BE2C (cell line): ENCODE results near the gene PARM1.

Experiments used
- DNase-seq: peaks from one replicate; pipeline ENCODE4 v3.0.0-alpha.2; 2020
- H3K27me3 ChIP-seq: fragments of 250-450 bp; sonication (Bioruptor Pico); 2 replicates; pipeline ENCODE4 v1.5.1; 2020; ENCODE audit warnings: mild to moderate bottlenecking
- H3K36me3 ChIP-seq: fragments of 250-450 bp; sonication (Bioruptor Pico); 2 replicates; pipeline ENCODE4 v1.5.1; 2020; ENCODE audit warnings: mild to moderate bottlenecking
- H3K4me1 ChIP-seq: fragments of 250-450 bp; sonication (Bioruptor Pico); 2 replicates; pipeline ENCODE4 v1.5.1; 2020
- H3K4me3 ChIP-seq: 2 replicates; pipeline ENCODE4 v1.5.1; 2011; ENCODE audit warnings: low read depth, low read length
- H3K9me3 ChIP-seq: fragments of 250-450 bp; sonication (Bioruptor Pico); 2 replicates; pipeline ENCODE4 v1.5.1; 2020
- TF ChIP-seq, protein P1 (sequence below): IDR thresholded peaks from 2 replicates; pipeline ENCODE4 v1.5.1; 2012; ENCODE audit warnings: mild to moderate bottlenecking, low read depth, low read length

Gene PARM1

DNA sequence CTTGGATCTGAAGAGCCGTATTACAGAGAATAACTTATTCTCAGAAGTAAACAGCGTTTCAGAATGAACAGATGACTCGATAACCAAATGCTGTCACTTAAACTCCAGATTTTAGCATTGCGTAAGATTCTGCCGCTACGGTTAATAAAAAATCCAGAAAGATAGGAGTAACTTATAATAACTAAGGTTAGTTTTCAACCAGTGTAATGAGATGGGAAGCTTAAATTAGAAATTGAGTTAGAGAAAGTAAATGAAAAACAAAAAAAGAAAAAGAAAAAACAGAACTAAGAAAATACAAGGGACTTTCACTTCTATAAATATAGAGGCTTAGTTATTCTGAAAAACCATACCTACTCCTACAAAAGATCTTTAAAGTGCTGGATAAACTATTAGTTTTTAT lies 13.1 kb upstream of the PARM1 start:
- Histone ChIP-seq H3K36me3 (no peaks in the 10 kb centered on the region), H3K4me3 (no peak overlapping the region), H3K27me3 (peaks cover 2% of the 10 kb centered on the region; the same call in 1 of the 2 replicates), H3K9me3 (no peaks in the 10 kb centered on the region), H3K4me1 (no peaks in the 10 kb centered on the region)
- TF ChIP-seq, protein P1, sequence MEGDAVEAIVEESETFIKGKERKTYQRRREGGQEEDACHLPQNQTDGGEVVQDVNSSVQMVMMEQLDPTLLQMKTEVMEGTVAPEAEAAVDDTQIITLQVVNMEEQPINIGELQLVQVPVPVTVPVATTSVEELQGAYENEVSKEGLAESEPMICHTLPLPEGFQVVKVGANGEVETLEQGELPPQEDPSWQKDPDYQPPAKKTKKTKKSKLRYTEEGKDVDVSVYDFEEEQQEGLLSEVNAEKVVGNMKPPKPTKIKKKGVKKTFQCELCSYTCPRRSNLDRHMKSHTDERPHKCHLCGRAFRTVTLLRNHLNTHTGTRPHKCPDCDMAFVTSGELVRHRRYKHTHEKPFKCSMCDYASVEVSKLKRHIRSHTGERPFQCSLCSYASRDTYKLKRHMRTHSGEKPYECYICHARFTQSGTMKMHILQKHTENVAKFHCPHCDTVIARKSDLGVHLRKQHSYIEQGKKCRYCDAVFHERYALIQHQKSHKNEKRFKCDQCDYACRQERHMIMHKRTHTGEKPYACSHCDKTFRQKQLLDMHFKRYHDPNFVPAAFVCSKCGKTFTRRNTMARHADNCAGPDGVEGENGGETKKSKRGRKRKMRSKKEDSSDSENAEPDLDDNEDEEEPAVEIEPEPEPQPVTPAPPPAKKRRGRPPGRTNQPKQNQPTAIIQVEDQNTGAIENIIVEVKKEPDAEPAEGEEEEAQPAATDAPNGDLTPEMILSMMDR = no peak
- DNase-seq = no peak

DNA sequence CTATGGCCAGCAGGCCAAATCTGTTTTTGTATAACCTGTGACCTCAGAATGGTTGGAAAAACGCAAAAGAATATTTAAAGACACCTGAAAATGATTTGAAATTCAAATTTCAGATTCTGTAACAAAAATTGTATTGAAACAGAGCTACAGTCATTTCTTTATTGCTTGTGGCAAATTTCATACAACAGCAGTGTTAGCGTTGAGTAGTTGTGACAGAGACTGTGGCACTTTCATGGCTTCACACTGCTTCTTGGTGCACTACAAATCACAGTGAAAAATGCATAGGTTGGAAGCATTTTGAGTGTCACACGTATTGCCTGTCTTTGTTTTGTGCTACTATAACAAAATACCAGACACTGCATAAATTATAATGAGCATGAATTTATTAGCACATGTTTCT lies 12.2 kb upstream of the PARM1 start:
- Histone ChIP-seq H3K4me3 (no peak overlapping the region), H3K4me1 (no peaks in the 10 kb centered on the region), H3K27me3 (peaks cover 5% of the 10 kb centered on the region; the same call in 1 of the 2 replicates), H3K36me3 (no peaks in the 10 kb centered on the region), H3K9me3 (no peaks in the 10 kb centered on the region)
- no peak for DNase-seq
- TF ChIP-seq, protein P1 = no peak

DNA sequence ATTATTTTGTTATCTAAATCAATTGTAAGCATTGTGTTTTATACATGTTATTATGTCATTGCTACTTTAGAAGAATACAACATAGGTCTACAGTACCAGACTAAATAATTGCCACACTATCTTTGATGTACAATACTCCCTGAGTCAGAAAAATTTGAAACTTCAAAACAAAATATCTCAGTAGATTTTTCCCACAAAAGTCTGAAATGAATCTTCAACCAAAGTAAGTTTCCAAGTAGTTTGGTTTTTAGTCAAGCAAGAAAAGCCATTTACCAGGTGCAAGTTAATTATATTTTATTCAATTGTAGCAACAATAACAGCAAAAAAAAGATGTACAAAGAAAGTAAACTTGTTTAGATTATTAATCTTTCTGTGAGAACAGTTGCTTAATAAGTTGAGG lies 11.4 kb upstream of the PARM1 start:
- H3K27me3 ChIP-seq = peaks cover 5% of the 10 kb centered on the region; the same call in 1 of the 2 replicates
- TF ChIP-seq, protein P1 = no peak
- DNase-seq = no peak
- H3K9me3 ChIP-seq = no peaks in the 10 kb centered on the region
- H3K4me3 ChIP-seq = no peak overlapping the region
- no peaks in the 10 kb centered on the region for H3K36me3 ChIP-seq
- H3K4me1 ChIP-seq = no peaks in the 10 kb centered on the region

DNA sequence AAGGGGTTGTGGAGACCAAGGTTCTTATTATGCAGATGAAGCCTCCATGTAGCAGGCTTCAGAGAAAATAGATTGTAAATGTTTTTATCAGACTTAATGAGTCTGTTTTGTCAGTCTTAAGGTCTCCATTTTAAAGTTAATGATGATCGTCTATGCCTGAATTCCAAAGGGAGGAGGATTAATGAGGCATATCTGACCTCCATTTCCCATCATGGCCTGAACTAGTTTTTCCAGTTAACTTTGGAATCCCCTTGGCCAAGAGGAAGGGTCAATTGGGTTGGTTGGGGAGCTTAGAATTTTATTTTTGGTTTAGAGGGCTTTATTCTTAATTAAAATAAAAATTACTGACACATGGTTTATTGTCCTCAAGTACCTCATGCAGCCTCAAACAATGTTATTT lies 6.9 kb upstream of the PARM1 start:
- no peak for DNase-seq
- H3K4me3 ChIP-seq = no peak overlapping the region
- H3K4me1 ChIP-seq = no peaks in the 10 kb centered on the region
- H3K27me3 ChIP-seq = peaks cover 5% of the 10 kb centered on the region; the same call in 1 of the 2 replicates
- no peaks in the 10 kb centered on the region for H3K9me3 ChIP-seq
- TF ChIP-seq, protein P1 = no peak
- H3K36me3 ChIP-seq = no peaks in the 10 kb centered on the region

DNA sequence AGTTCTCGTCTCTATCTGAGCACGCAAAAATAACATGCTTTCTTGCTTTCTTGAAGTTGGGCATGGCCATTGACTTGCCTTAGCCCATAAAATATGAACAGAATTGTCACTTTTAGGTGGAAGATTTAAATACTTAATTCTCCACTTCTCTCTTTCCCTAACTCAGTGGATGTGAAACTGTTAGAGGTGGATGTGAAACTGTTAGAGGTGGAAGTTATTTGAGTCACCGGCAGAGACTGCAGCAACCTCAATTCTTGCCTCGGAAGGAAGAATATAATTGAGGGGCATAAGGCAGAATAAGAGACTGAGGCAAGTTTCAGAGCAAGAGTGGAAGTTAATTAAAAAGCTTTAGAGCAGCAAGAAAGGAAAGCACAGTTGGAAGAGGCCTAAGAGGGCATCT lies 2.8 kb upstream of the PARM1 start:
- H3K9me3 ChIP-seq = no peaks in the 10 kb centered on the region
- peaks cover 17% of the 10 kb centered on the region for H3K27me3 ChIP-seq
- no peak for DNase-seq
- no peaks in the 10 kb centered on the region for H3K36me3 ChIP-seq
- no peak overlapping the region for H3K4me3 ChIP-seq
- TF ChIP-seq, protein P1 = no peak
- H3K4me1 ChIP-seq = peaks cover 8% of the 10 kb centered on the region; the same call in 1 of the 2 replicates

DNA sequence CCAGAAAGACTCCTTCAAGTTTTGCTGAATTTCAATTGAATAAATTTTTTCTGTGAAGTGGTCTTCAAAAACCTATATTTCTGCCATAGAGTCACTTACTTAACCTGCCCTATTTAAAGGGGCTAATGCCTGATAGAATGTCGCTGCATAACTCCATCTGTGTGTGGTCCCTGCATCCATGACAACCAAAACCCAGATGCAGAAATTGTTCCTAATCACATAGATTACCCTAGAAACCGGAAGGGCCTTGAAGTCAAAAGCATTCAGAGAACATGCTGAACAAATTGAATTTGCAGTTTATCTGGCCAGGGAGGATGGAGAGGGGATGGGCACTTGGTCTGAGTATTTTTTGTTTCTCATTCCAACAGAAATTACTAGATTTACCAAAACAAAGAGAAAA lies 1.5 kb upstream of the PARM1 start:
- DNase-seq = peak; percentile 48
- H3K4me3 ChIP-seq = no peak overlapping the region
- no peaks in the 10 kb centered on the region for H3K9me3 ChIP-seq
- peaks cover 8% of the 10 kb centered on the region; the same call in 1 of the 2 replicates for H3K4me1 ChIP-seq
- H3K27me3 ChIP-seq = peaks cover 17% of the 10 kb centered on the region
- no peaks in the 10 kb centered on the region for H3K36me3 ChIP-seq
- TF ChIP-seq, protein P1 = no peak
